K562 (cell line): ENCODE results near the gene TMEM41B. TPM values are rescaled to one million over a fixed set of nuclear protein-coding genes. Genes with fewer than 3 reads are reported as not detected.

Source experiments
- ATF1 ChIP-seq, 2 experiments: fragments of 450-650 bp in 1 of 2; IDR thresholded peaks; 2 replicates each; pipeline ENCODE4 v1.6.1; 2016; ENCODE audit warnings: missing compliant biosample characterization in 1 of 2, missing genetic modification characterization in 1 of 2
- ATF7 ChIP-seq: fragments of 450-650 bp; IDR thresholded peaks from 2 replicates; pipeline ENCODE4 v1.7.1; 2014; ENCODE audit warnings: mild to moderate bottlenecking, moderate library complexity
- BRCA1 ChIP-seq, 2 experiments: fragments of 450-650 bp in 1 of 2; sonication (generic) in 1 of 2; formaldehyde crosslinking in 1 of 2; IDR thresholded peaks; 2 replicates each; pipeline versions ENCODE4 v1.5.0 to v1.6.1; 2017 to 2020; ENCODE audit warnings: mild to moderate bottlenecking in 1 of 2, missing genetic modification reagents in 1 of 2
- GATA2 ChIP-seq: sonication (generic); formaldehyde crosslinking; IDR thresholded peaks from 2 replicates; pipeline ENCODE4 v1.4.0; 2020; ENCODE audit warnings: mild to moderate bottlenecking, missing genetic modification reagents
- HDAC1 ChIP-seq, 2 experiments: fragments of 450-650 bp; IDR thresholded peaks; 2 replicates each; pipeline ENCODE4 v1.6.1; 2016 to 2017; ENCODE audit warnings: inconsistent platforms in 1 of 2, mild to moderate bottlenecking in 1 of 2, moderate library complexity in 1 of 2
- KLF13 ChIP-seq: fragments of 450-650 bp; IDR thresholded peaks from 2 replicates; pipeline ENCODE4 v1.6.1; 2016; ENCODE audit warnings: missing genetic modification characterization, low read depth, mild to moderate bottlenecking, missing compliant biosample characterization, moderate library complexity, borderline replicate concordance
- MECOM ChIP-seq: fragments of 250-450 bp; sonication (Bioruptor Pico); IDR thresholded peaks from 2 replicates; pipeline ENCODE4 v1.8.0; 2022; ENCODE audit warnings: inconsistent platforms
- NR2C2 ChIP-seq, 2 experiments: fragments of 200-800 bp in 1 of 2; sonication (Bioruptor generic) in 1 of 2; sonication (generic) in 1 of 2; formaldehyde crosslinking in 1 of 2; IDR thresholded peaks; 2 replicates each; pipeline versions ENCODE4 v1.6.1 to v1.8.0; 2016 to 2022; ENCODE audit warnings: mild to moderate bottlenecking in 1 of 2, missing compliant biosample characterization in 1 of 2, missing genetic modification characterization in 1 of 2, missing genetic modification reagents in 1 of 2
- RFX1 ChIP-seq: fragments of 450-650 bp; IDR thresholded peaks from 2 replicates; pipeline ENCODE4 v1.6.1; 2016; ENCODE audit warnings: mild to moderate bottlenecking, moderate library complexity
- SOX6 ChIP-seq: fragments of 450-650 bp; IDR thresholded peaks from 2 replicates; pipeline ENCODE4 v1.6.1; 2014; ENCODE audit warnings: mild to moderate bottlenecking
- SREBF1 ChIP-seq: fragments of 150-350 bp; IDR thresholded peaks from 2 replicates; pipeline ENCODE4 v1.6.1; 2014; ENCODE audit warnings: antibody characterized with exemption, low read depth, low read length, borderline replicate concordance
- STAT5B ChIP-seq: fragments of 250-450 bp; sonication (Bioruptor Pico); IDR thresholded peaks from 2 replicates; pipeline ENCODE4 v1.8.0; 2021; ENCODE audit warnings: mild to moderate bottlenecking, inconsistent platforms
- TEAD1 ChIP-seq, 2 experiments: fragments of 450-650 bp in 1 of 2; sonication (generic) in 1 of 2; formaldehyde crosslinking; IDR thresholded peaks; 2 replicates each; pipeline versions ENCODE4 v1.4.0 to v1.8.0; 2020 to 2022; ENCODE audit warnings: mild to moderate bottlenecking in 2 of 2, missing genetic modification reagents in 1 of 2
- ZEB2 ChIP-seq: fragments of 450-650 bp; IDR thresholded peaks from 2 replicates; pipeline ENCODE4 v1.6.1; 2016
- ZNF3 ChIP-seq: fragments of 250-450 bp; sonication (Bioruptor Pico); IDR thresholded peaks from 2 replicates; pipeline ENCODE4 v1.5.0; 2021; ENCODE audit warnings: mild to moderate bottlenecking, moderate library complexity
- ZNF696 ChIP-seq: fragments of 250-450 bp; sonication (Bioruptor Pico); conservative IDR thresholded peaks from 2 replicates; pipeline ENCODE4 v1.4.0; 2020; ENCODE audit warnings: mild to moderate bottlenecking, moderate library complexity
- polyA plus RNA-seq, 8 experiments: library from polyadenylated mRNA; depleted of rRNA in 4 of 8; stranded (reverse) in 5 of 8; unstranded in 3 of 8; fragments of >200 nt; fragmentation: Nextera tagmentation in 2 of 8; fragmentation: Illumina TruSeq in 1 of 8; extraction: Ambion mirVana in 2 of 8; extraction: Trizol in 1 of 8; gene quantifications; 2 replicates each; pipeline versions ENCODE4 v1.2.1 to v1.2.3, GENCODE V29; 2011 to 2014; ENCODE audit warnings: inconsistent platforms in 1 of 8, missing spikeins in 1 of 8
- total RNA-seq, 7 experiments: library from RNA; depleted of rRNA in 6 of 7; stranded (reverse); fragments of >200 nt in 6 of 7; fragmentation: Illumina TruSeq in 2 of 7; extraction: Trizol in 2 of 7; gene quantifications; 2 replicates each; pipeline versions ENCODE4 v1.2.1 to v1.2.3, GENCODE V29; 2011 to 2021; ENCODE audit warnings: low replicate concordance in 1 of 7
- TF ChIP-seq, protein P1 (sequence below): fragments of 250-450 bp; sonication (Bioruptor Pico); IDR thresholded peaks from 2 replicates; pipeline ENCODE4 v1.8.0; 2021; ENCODE audit warnings: moderate library complexity, mild to moderate bottlenecking, inconsistent platforms
- TF ChIP-seq, protein P2 (sequence below): fragments of 450-650 bp; IDR thresholded peaks from 2 replicates; pipeline ENCODE4 v1.7.1; 2018; ENCODE audit warnings: mild to moderate bottlenecking, low read depth; ENCODE audit not compliant: partially characterized antibody
- TF ChIP-seq, protein P3 (sequence below), 2 experiments: fragments of 450-650 bp; IDR thresholded peaks; 2 replicates each; pipeline ENCODE4 v1.6.1; 2016
- TF ChIP-seq, protein P4 (sequence below): fragments of 250-450 bp; sonication (Bioruptor Pico); IDR thresholded peaks from 2 replicates; pipeline ENCODE4 v1.8.0; 2022; ENCODE audit warnings: moderate library complexity, mild to moderate bottlenecking, inconsistent platforms
- TF ChIP-seq, protein P5 (sequence below): sonication (generic); formaldehyde crosslinking; IDR thresholded peaks from 2 replicates; pipeline ENCODE4 v1.8.0; 2022; ENCODE audit warnings: mild to moderate bottlenecking, missing genetic modification reagents

TMEM41B gene
- total and polyA plus RNA-seq, 9 of the 15 experiments (the other 6 are each of a cell fraction or from before 2014, with no cell fraction given) = 17.1 to 89.6 (median 48.7) TPM

DNA sequence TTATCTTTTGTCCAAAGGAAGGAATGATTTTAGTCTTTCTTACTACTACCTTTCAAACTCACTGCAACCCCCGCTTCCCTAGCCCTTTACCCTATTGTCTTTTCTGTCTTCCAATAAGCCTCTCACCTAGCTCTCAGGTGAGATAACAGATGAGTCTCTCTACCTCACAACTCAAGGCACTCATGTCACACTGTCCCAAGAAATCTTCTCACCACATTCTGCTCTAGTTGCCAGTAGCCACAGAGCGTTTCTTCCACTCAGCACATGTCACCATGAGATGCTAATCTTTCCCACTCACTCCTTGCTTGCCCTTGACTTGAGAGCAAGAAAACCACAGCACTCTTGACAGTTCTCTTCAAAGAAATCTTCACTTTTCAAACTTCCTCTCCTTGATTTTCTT, 32.7 kb upstream of the TMEM41B start (continued):
- TF ChIP-seq RFX1 (0 out of 2 replicates have a peak, but pooled peaks have one; percentile 26), NR2C2 (CRISPR knock-in tag; IDR thresholded peaks at IDR 0.05) (no peak), NR2C2 (tag; IDR thresholded peaks at IDR 0.05) (no peak), ATF1 (CRISPR knock-in tag; IDR thresholded peaks at IDR 0.05) (no peak), ATF1 (tag; IDR thresholded peaks at IDR 0.05) (0 out of 2 replicates have a peak, but pooled peaks have one; percentile 7), SREBF1 (no peak), ZNF696 (CRISPR knock-in tag) (no peak), STAT5B (CRISPR knock-in tag) (no peak), ZNF3 (CRISPR knock-in tag) (no peak), ZEB2 (peak; percentile 94), TEAD1 (CRISPR knock-in tag; IDR thresholded peaks at IDR 0.05) (no peak), KLF13 (tag) (no peak), HDAC1 (IDR thresholded peaks at IDR 0.05) (peak in 1 of 2 experiments; percentile 84; a peak in 2 of 4 replicates), ATF7 (peak; percentile 38; the same call in 1 of the 2 replicates), BRCA1 (IDR thresholded peaks at IDR 0.05) (no peak), BRCA1 (CRISPR knock-in tag; IDR thresholded peaks at IDR 0.05) (no peak), MECOM (CRISPR knock-in tag) (no peak), SOX6 (peak; percentile 74), GATA2 (CRISPR knock-in tag) (peak; percentile 76)
- TF ChIP-seq, protein P1, sequence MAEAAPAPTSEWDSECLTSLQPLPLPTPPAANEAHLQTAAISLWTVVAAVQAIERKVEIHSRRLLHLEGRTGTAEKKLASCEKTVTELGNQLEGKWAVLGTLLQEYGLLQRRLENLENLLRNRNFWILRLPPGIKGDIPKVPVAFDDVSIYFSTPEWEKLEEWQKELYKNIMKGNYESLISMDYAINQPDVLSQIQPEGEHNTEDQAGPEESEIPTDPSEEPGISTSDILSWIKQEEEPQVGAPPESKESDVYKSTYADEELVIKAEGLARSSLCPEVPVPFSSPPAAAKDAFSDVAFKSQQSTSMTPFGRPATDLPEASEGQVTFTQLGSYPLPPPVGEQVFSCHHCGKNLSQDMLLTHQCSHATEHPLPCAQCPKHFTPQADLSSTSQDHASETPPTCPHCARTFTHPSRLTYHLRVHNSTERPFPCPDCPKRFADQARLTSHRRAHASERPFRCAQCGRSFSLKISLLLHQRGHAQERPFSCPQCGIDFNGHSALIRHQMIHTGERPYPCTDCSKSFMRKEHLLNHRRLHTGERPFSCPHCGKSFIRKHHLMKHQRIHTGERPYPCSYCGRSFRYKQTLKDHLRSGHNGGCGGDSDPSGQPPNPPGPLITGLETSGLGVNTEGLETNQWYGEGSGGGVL = no peak
- TF ChIP-seq, protein P2, sequence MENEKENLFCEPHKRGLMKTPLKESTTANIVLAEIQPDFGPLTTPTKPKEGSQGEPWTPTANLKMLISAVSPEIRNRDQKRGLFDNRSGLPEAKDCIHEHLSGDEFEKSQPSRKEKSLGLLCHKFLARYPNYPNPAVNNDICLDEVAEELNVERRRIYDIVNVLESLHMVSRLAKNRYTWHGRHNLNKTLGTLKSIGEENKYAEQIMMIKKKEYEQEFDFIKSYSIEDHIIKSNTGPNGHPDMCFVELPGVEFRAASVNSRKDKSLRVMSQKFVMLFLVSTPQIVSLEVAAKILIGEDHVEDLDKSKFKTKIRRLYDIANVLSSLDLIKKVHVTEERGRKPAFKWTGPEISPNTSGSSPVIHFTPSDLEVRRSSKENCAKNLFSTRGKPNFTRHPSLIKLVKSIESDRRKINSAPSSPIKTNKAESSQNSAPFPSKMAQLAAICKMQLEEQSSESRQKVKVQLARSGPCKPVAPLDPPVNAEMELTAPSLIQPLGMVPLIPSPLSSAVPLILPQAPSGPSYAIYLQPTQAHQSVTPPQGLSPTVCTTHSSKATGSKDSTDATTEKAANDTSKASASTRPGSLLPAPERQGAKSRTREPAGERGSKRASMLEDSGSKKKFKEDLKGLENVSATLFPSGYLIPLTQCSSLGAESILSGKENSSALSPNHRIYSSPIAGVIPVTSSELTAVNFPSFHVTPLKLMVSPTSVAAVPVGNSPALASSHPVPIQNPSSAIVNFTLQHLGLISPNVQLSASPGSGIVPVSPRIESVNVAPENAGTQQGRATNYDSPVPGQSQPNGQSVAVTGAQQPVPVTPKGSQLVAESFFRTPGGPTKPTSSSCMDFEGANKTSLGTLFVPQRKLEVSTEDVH = no peak
- TF ChIP-seq, protein P3, sequence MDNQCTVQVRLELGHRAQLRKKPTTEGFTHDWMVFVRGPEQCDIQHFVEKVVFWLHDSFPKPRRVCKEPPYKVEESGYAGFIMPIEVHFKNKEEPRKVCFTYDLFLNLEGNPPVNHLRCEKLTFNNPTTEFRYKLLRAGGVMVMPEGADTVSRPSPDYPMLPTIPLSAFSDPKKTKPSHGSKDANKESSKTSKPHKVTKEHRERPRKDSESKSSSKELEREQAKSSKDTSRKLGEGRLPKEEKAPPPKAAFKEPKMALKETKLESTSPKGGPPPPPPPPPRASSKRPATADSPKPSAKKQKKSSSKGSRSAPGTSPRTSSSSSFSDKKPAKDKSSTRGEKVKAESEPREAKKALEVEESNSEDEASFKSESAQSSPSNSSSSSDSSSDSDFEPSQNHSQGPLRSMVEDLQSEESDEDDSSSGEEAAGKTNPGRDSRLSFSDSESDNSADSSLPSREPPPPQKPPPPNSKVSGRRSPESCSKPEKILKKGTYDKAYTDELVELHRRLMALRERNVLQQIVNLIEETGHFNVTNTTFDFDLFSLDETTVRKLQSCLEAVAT (IDR thresholded peaks at IDR 0.05) = no peak
- TF ChIP-seq, protein P4, sequence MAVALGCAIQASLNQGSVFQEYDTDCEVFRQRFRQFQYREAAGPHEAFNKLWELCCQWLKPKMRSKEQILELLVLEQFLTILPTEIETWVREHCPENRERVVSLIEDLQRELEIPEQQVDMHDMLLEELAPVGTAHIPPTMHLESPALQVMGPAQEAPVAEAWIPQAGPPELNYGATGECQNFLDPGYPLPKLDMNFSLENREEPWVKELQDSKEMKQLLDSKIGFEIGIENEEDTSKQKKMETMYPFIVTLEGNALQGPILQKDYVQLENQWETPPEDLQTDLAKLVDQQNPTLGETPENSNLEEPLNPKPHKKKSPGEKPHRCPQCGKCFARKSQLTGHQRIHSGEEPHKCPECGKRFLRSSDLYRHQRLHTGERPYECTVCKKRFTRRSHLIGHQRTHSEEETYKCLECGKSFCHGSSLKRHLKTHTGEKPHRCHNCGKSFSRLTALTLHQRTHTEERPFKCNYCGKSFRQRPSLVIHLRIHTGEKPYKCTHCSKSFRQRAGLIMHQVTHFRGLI = no peak
- TF ChIP-seq, protein P5, sequence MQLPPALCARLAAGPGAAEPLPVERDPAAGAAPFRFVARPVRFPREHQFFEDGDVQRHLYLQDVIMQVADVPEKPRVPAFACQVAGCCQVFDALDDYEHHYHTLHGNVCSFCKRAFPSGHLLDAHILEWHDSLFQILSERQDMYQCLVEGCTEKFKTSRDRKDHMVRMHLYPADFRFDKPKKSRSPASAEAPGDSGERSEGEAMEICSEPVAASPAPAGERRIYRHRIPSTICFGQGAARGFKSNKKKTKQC (CRISPR knock-in tag) = no peak
